SK-N-MC (cell line): Measurements from ENCODE around the gene SLC10A1.
"Not testable (repeated sequence)": the region's sequence is repeated elsewhere in the genome, so short reads cannot be mapped to it uniquely, and the experiment has no call there.

Experiments
- DNase-seq: peaks from one replicate; pipeline ENCODE4 v3.0.0-alpha.2; 2011; ENCODE audit warnings: low read depth, low spot score
- H3K27ac ChIP-seq: fragments of 200-600 bp; sonication (generic); 2 replicates; pipeline ENCODE4 v1.5.1; 2016; ENCODE audit warnings: mixed run types
- H3K36me3 ChIP-seq: fragments of 200-600 bp; sonication (generic); 2 replicates; pipeline ENCODE4 v1.6.1; 2017; ENCODE audit warnings: antibody characterized with exemption, low read length, mixed read lengths; ENCODE audit not compliant: insufficient read depth
- H3K4me3 ChIP-seq: fragments of 200-600 bp; sonication (generic); 2 replicates; pipeline ENCODE4 v1.5.1; 2016
- H3K9ac ChIP-seq: fragments of 200-600 bp; sonication (generic); 2 replicates; pipeline ENCODE4 v1.8.0; 2017; ENCODE audit warnings: mixed run types, mixed read lengths; ENCODE audit not compliant: insufficient read length
- H3K9me3 ChIP-seq: fragments of 200-600 bp; sonication (generic); 2 replicates; pipeline ENCODE4 v1.6.1; 2017; ENCODE audit warnings: low read depth, mild to moderate bottlenecking, antibody characterized with exemption, low read length, moderate library complexity, mixed read lengths
- EZH2 ChIP-seq: fragments of 200-600 bp; sonication (generic); IDR thresholded peaks from one replicate; pipeline ENCODE4 v1.6.1; 2017; ENCODE audit warnings: antibody characterized with exemption
- FOXP2 ChIP-seq: optimal IDR thresholded peaks from 2 replicates; pipeline ENCODE3; 2011; ENCODE audit warnings: mild to moderate bottlenecking, moderate library complexity; ENCODE audit not compliant: insufficient read depth; ENCODE audit errors: extremely low read length, control extremely low read depth
- POLR2AphosphoS5 ChIP-seq: IDR thresholded peaks from 2 replicates; pipeline ENCODE4 v1.6.1; 2012; ENCODE audit warnings: mild to moderate bottlenecking, low read depth, low read length, borderline replicate concordance

SLC10A1 gene

GRCh38 chr14:69814397-69814796, 17.4 kb upstream of the SLC10A1 start:
- no peak for DNase-seq
- Histone ChIP-seq H3K4me3 (no peak overlapping the region), H3K27ac (no peak overlapping the region), H3K9me3 (no peaks in the 10 kb centered on the region), H3K9ac (no peak overlapping the region), H3K36me3 (no peaks in the 10 kb centered on the region)
- TF ChIP-seq POLR2AphosphoS5 (no peak), FOXP2 (no peak), EZH2 (no peak)

GRCh38 chr14:69813346-69813745, 16.3 kb upstream of the SLC10A1 start:
- H3K27ac ChIP-seq, H3K9me3 ChIP-seq, H3K4me3 ChIP-seq, H3K36me3 ChIP-seq, H3K9ac ChIP-seq, DNase-seq: not testable (repeated sequence)

- H3K9me3 ChIP-seq = no peaks in the 10 kb centered on the region
- H3K4me3 ChIP-seq = no peak overlapping the region
- DNase-seq = no peak
- no peak overlapping the region for H3K9ac ChIP-seq
- H3K27ac ChIP-seq = no peak overlapping the region
- TF ChIP-seq FOXP2 (no peak), POLR2AphosphoS5 (no peak), EZH2 (no peak)
- H3K36me3 ChIP-seq = no peaks in the 10 kb centered on the region
These were observed 15.7 kb upstream of the SLC10A1 start for GRCh38 chr14:69812711-69813110.

- Histone ChIP-seq H3K9me3 (no peaks in the 10 kb centered on the region), H3K4me3 (no peak overlapping the region), H3K9ac (no peak overlapping the region), H3K36me3 (no peaks in the 10 kb centered on the region), H3K27ac (no peak overlapping the region)
- no peak for DNase-seq
- TF ChIP-seq POLR2AphosphoS5 (no peak), EZH2 (no peak), FOXP2 (no peak)
These were observed 14.8 kb upstream of the SLC10A1 start for GRCh38 chr14:69811868-69812252.

GRCh38 chr14:69811227-69811867, 14.3 kb upstream of the SLC10A1 start:
- no peaks in the 10 kb centered on the region for H3K9me3 ChIP-seq
- no peak overlapping the region for H3K9ac ChIP-seq
- TF ChIP-seq POLR2AphosphoS5 = no peak
- TF ChIP-seq FOXP2 = no peak
- TF ChIP-seq EZH2 = no peak
- no peaks in the 10 kb centered on the region for H3K36me3 ChIP-seq
- no peak overlapping the region for H3K27ac ChIP-seq
- no peak for DNase-seq
- H3K4me3 ChIP-seq = no peak overlapping the region

GRCh38 chr14:69808919-69809808, 12.1 kb upstream of the SLC10A1 start:
- no peak overlapping the region for H3K9ac ChIP-seq
- DNase-seq = no peak
- H3K4me3 ChIP-seq = no peak overlapping the region
- no peak overlapping the region for H3K27ac ChIP-seq
- no peaks in the 10 kb centered on the region for H3K36me3 ChIP-seq
- no peak for TF ChIP-seq EZH2
- no peak for TF ChIP-seq FOXP2
- no peak for TF ChIP-seq POLR2AphosphoS5
- no peaks in the 10 kb centered on the region for H3K9me3 ChIP-seq

GRCh38 chr14:69807192-69807591, 10.2 kb upstream of the SLC10A1 start:
- no peaks in the 10 kb centered on the region for H3K36me3 ChIP-seq
- no peak overlapping the region for H3K27ac ChIP-seq
- DNase-seq = no peak
- H3K9ac ChIP-seq = no peak overlapping the region
- H3K9me3 ChIP-seq = no peaks in the 10 kb centered on the region
- no peak for TF ChIP-seq EZH2
- TF ChIP-seq POLR2AphosphoS5 = no peak
- no peak for TF ChIP-seq FOXP2
- H3K4me3 ChIP-seq = no peak overlapping the region

- DNase-seq = no peak
- H3K9ac ChIP-seq = no peak overlapping the region
- TF ChIP-seq FOXP2 (no peak), POLR2AphosphoS5 (no peak), EZH2 (no peak)
- H3K27ac ChIP-seq = no peak overlapping the region
- no peak overlapping the region for H3K4me3 ChIP-seq
- H3K9me3 ChIP-seq = no peaks in the 10 kb centered on the region
- no peaks in the 10 kb centered on the region for H3K36me3 ChIP-seq
These were observed 7.9 kb upstream of the SLC10A1 start for GRCh38 chr14:69804902-69805301.

- no peak for DNase-seq
- Histone ChIP-seq H3K27ac (no peak overlapping the region), H3K4me3 (no peak overlapping the region), H3K9me3 (no peaks in the 10 kb centered on the region), H3K9ac (no peak overlapping the region), H3K36me3 (no peaks in the 10 kb centered on the region)
- TF ChIP-seq EZH2 (no peak), FOXP2 (no peak), POLR2AphosphoS5 (no peak)
These were observed 6.7 kb upstream of the SLC10A1 start for GRCh38 chr14:69803753-69804152.
